ENCODE measurements around the gene FOXN4.
A peak's percentile ranks its signal among the peaks of the same experiment; 100 is the strongest.

The FOXN4 gene

GRCh38 chr12:109264943-109265650 lies 44.0 kb downstream of the FOXN4 start:
- no peak for DNase-seq (ENCODE audit: low read depth)
- no peak overlapping the region for H3K4me3 ChIP-seq (ENCODE audit: control insufficient read depth, low read depth, low read length)
- TF ChIP-seq, protein P1, sequence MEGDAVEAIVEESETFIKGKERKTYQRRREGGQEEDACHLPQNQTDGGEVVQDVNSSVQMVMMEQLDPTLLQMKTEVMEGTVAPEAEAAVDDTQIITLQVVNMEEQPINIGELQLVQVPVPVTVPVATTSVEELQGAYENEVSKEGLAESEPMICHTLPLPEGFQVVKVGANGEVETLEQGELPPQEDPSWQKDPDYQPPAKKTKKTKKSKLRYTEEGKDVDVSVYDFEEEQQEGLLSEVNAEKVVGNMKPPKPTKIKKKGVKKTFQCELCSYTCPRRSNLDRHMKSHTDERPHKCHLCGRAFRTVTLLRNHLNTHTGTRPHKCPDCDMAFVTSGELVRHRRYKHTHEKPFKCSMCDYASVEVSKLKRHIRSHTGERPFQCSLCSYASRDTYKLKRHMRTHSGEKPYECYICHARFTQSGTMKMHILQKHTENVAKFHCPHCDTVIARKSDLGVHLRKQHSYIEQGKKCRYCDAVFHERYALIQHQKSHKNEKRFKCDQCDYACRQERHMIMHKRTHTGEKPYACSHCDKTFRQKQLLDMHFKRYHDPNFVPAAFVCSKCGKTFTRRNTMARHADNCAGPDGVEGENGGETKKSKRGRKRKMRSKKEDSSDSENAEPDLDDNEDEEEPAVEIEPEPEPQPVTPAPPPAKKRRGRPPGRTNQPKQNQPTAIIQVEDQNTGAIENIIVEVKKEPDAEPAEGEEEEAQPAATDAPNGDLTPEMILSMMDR (conservative IDR thresholded peaks at IDR 0.05; ENCODE audit: control insufficient read depth, insufficient read depth, low read depth, low read length), result no peak

DNA sequence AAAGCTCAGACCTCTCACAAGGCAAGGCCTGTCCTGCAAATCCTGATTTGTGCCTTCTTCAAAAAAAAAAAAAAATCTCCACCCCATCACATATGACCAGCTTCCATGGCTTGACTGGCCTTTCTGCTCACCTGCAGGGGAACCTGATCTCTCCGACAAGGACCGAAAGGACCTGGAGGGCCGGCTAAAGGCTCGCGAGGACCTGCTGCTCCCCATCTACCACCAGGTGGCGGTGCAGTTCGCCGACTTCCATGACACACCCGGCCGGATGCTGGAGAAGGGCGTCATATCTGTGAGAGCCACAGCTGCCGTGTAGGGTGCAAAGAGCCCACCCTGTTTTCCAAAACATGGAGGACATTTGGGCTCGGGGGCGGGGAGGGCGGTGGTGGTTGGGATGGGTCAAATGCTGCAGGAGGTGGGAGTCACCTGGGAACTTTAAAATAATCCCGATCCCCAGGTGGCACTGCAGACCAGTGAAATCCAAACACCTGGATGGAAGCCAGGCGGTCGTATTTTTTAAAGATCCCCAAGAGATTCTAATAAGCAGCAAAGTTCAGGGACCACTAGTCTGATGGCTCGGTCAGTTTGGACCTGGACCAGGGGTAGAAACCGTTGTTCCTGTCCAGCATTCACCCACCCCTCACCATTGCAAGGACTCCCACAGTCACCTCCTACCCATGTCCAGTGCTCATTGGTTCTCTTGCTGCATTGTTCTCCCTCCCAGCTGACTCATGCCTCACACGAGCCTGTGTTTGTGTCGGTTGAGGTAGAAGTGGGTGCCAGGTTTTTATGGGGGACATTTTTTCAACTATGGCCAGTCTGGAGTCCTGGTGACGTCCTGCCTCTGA lies 44.8 kb downstream of the FOXN4 start:
- peak; percentile 62 for DNase-seq (ENCODE audit: low read depth)
- H3K4me3 ChIP-seq (ENCODE audit: control insufficient read depth, low read depth, low read length), result no peak overlapping the region
- TF ChIP-seq, protein P1 (conservative IDR thresholded peaks at IDR 0.05; ENCODE audit: control insufficient read depth, insufficient read depth, low read depth, low read length), result peak; percentile 76

- TF ChIP-seq, protein P1 (conservative IDR thresholded peaks at IDR 0.05; ENCODE audit: control insufficient read depth, insufficient read depth, low read depth, low read length), result no peak
- DNase-seq (ENCODE audit: low read depth), result no peak
- no peak overlapping the region for H3K4me3 ChIP-seq (ENCODE audit: control insufficient read depth, low read depth, low read length)
These were observed 45.6 kb downstream of the FOXN4 start for GRCh38 chr12:109263439-109263838.

GRCh38 chr12:109261939-109262338 lies 47.1 kb downstream of the FOXN4 start:
- H3K4me3 ChIP-seq (ENCODE audit: control insufficient read depth, low read depth, low read length), result no peak overlapping the region
- TF ChIP-seq, protein P1 (conservative IDR thresholded peaks at IDR 0.05; ENCODE audit: control insufficient read depth, insufficient read depth, low read depth, low read length), result no peak

GRCh38 chr12:109261087-109261486 lies 48.0 kb downstream of the FOXN4 start:
- TF ChIP-seq, protein P1 (conservative IDR thresholded peaks at IDR 0.05; ENCODE audit: control insufficient read depth, insufficient read depth, low read depth, low read length), result no peak
- no peak for DNase-seq (ENCODE audit: low read depth)
- no peak overlapping the region for H3K4me3 ChIP-seq (ENCODE audit: control insufficient read depth, low read depth, low read length)

More at GRCh38 chr12:109261939-109262338, 47.1 kb downstream of the FOXN4 start:
- no peak for DNase-seq (ENCODE audit: low read depth)

DNA sequence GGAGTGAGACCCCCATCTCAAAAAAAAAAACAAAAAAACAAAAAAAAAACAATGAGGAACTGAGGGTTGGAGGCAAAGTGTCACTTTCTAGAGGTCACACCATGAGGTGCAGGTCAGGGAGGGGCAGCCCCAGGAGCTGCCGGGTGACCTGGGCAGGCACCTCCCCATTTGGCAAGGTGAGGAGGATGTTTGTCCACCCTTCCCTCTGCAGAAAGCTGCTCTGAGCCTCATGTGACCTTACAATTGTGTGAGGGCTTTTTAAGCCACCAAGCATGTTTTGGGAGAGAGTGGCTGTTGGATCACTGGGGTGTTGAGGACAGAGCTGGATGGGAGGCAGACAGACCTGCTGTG lies 49.6 kb downstream of the FOXN4 start:
- TF ChIP-seq, protein P1 (conservative IDR thresholded peaks at IDR 0.05; ENCODE audit: control insufficient read depth, insufficient read depth, low read depth, low read length), result no peak
- DNase-seq (ENCODE audit: low read depth), result no peak
- no peak overlapping the region for H3K4me3 ChIP-seq (ENCODE audit: control insufficient read depth, low read depth, low read length)
